K562 (cell line): Measurements from ENCODE around the gene PNCK. TPM values are rescaled to one million over a fixed set of nuclear protein-coding genes. Genes with fewer than 3 reads are reported as not detected.

Experiments
- ATAC-seq: fragments of 200-7000 bp; cut with Tn5 transposase; 3 replicates; pipeline ENCODE4 v1.9.1; 2020; ENCODE audit warnings: moderate library complexity
- BruUV-seq: library from RNA; stranded (reverse); fragments of 400-500 nt; replicated peaks from 2 replicates; lab custom pipeline; 2021; lab: Mats Ljungman, UMichigan
- CTCF ChIA-PET: fragments of 300-600 bp; formaldehyde crosslinking; extraction: SDS; loops from one replicate; lab custom pipeline; 2021; ENCODE audit warnings: low intra/inter-chr PET ratio; lab: Yijun Ruan, JAX
- POLR2A ChIA-PET: fragments of 300-600, 350-650 bp; sonication (Branson Sonifier 250); formaldehyde crosslinking; extraction: SDS; loops from one replicate; lab custom pipeline; 2021; ENCODE audit warnings: antibody characterized with exemption, inconsistent platforms; lab: Yijun Ruan, JAX
- DNase-seq, 4 experiments: peaks; one replicate each; pipeline versions ENCODE4 v3.0.0 to v3.0.0-alpha.2; 2011 to 2018; ENCODE audit warnings: low spot score in 3 of 4, mixed read lengths in 3 of 4; ENCODE audit errors: extremely low read depth in 1 of 4
- FAIRE-seq: peaks from 2 replicates; lab custom pipeline; 2011; peaks lifted over from hg19 to GRCh38; lab: Jason Lieb, UNC
- H2AFZ ChIP-seq: 2 replicates; pipeline ENCODE4 v1.6.0; 2011; ENCODE audit warnings: low read depth, low read length, control low read depth, inconsistent platforms
- H3K27ac ChIP-seq: fragments of 200-600 bp; 3 replicates; pipeline ENCODE4 v1.8.0; 2011; ENCODE audit warnings: low read depth, mild to moderate bottlenecking, control low read depth, inconsistent platforms, low read length, moderate library complexity, mixed read lengths; ENCODE audit errors: extremely low read depth
- H3K27me3 ChIP-seq, 2 experiments: fragments of 300-600 bp in 1 of 2; 2 replicates in 1 of 2; 3 replicates in 1 of 2; pipeline versions ENCODE4 v1.6.0 to v1.8.0; 2011; ENCODE audit warnings: inconsistent platforms in 2 of 2, low read length in 2 of 2, mild to moderate bottlenecking in 1 of 2, mixed read lengths in 1 of 2, moderate library complexity in 1 of 2; ENCODE audit not compliant: control insufficient read depth in 2 of 2, insufficient read depth in 2 of 2
- H3K36me3 ChIP-seq: fragments of 300-600 bp; 3 replicates; pipeline ENCODE4 v1.8.0; 2011; ENCODE audit warnings: mild to moderate bottlenecking, low read length, inconsistent platforms; ENCODE audit not compliant: control insufficient read depth, insufficient read depth
- H3K4me1 ChIP-seq, 2 experiments: fragments of 200-600 bp in 1 of 2; replicated peaks in 1 of 2; 2 replicates in 1 of 2; 3 replicates in 1 of 2; pipeline versions ENCODE4 v1.5.1 to v1.8.0; 2011; ENCODE audit warnings: inconsistent platforms in 2 of 2, low read length in 2 of 2, mild to moderate bottlenecking in 1 of 2, mixed read lengths in 1 of 2, moderate library complexity in 1 of 2; ENCODE audit not compliant: control insufficient read depth in 2 of 2, insufficient read depth in 2 of 2
- H3K4me2 ChIP-seq: 2 replicates; pipeline ENCODE4 v1.6.1; 2011; ENCODE audit warnings: low read length, control low read depth, inconsistent platforms, mixed read lengths; ENCODE audit not compliant: insufficient read depth
- H3K4me3 ChIP-seq: fragments of 200-600 bp; sonication (generic), shearing (Covaris generic); 2 replicates; pipeline ENCODE4 v1.5.1; 2016; ENCODE audit warnings: control low read depth, inconsistent platforms
- H3K79me2 ChIP-seq: fragments of 200-600 bp; 3 replicates; pipeline ENCODE4 v1.8.0; 2011; ENCODE audit warnings: low read length, inconsistent platforms; ENCODE audit not compliant: control insufficient read depth, insufficient read depth
- H3K9ac ChIP-seq, 2 experiments: 2 replicates each; pipeline versions ENCODE4 v1.6.0 to v1.6.1; 2011; ENCODE audit warnings: low read depth in 2 of 2, low read length in 2 of 2, control low read depth in 1 of 2, inconsistent platforms in 1 of 2, mild to moderate bottlenecking in 1 of 2, mixed read lengths in 1 of 2; ENCODE audit not compliant: insufficient read depth in 1 of 2
- H3K9me1 ChIP-seq: one replicate; pipeline ENCODE4 v1.6.0; 2011; ENCODE audit warnings: inconsistent platforms, mild to moderate bottlenecking, low read length, moderate library complexity; ENCODE audit not compliant: control insufficient read depth, insufficient read depth
- H3K9me3 ChIP-seq: replicated peaks from 2 replicates; pipeline ENCODE4 v1.5.1; 2011; ENCODE audit warnings: low read depth, low read length, inconsistent platforms; ENCODE audit not compliant: control insufficient read depth, insufficient read depth
- H4K20me1 ChIP-seq: replicated peaks from 2 replicates; pipeline ENCODE4 v1.6.1; 2011; ENCODE audit warnings: low read length, inconsistent platforms, mixed read lengths; ENCODE audit not compliant: control insufficient read depth, insufficient read depth
- CCNT2 ChIP-seq: IDR thresholded peaks from 2 replicates; pipeline ENCODE4 v1.6.1; 2011; ENCODE audit warnings: borderline replicate concordance, low read depth, mild to moderate bottlenecking, moderate library complexity, mixed read lengths, low read length; ENCODE audit not compliant: insufficient read length; ENCODE audit errors: extremely low read depth
- ESRRA ChIP-seq: fragments of 450-650 bp; IDR thresholded peaks from 2 replicates; pipeline ENCODE4 v1.6.1; 2014; ENCODE audit warnings: low read depth, mild to moderate bottlenecking, moderate library complexity, borderline replicate concordance
- HNRNPL ChIP-seq: fragments of 200-400 bp; formaldehyde crosslinking; IDR thresholded peaks from 2 replicates; pipeline ENCODE4 v1.6.1; 2017; ENCODE audit warnings: low read depth, mild to moderate bottlenecking, low read length
- MEF2A ChIP-seq: IDR thresholded peaks from 2 replicates; pipeline ENCODE4 v1.6.1; 2011; ENCODE audit warnings: low read depth, mild to moderate bottlenecking, low read length, moderate library complexity; ENCODE audit not compliant: control insufficient read depth
- MYBL2 ChIP-seq, 2 experiments: fragments of 450-650 bp in 1 of 2; sonication (generic) in 1 of 2; formaldehyde crosslinking in 1 of 2; IDR thresholded peaks; 2 replicates each; pipeline versions ENCODE4 v1.6.1 to v1.8.1; 2017 to 2022; ENCODE audit warnings: borderline replicate concordance in 1 of 2, inconsistent platforms in 1 of 2, low read depth in 1 of 2, mild to moderate bottlenecking in 1 of 2, missing genetic modification reagents in 1 of 2, moderate library complexity in 1 of 2
- NFIC ChIP-seq: fragments of 450-650 bp; IDR thresholded peaks from 2 replicates; pipeline ENCODE4 v1.6.1; 2017; ENCODE audit warnings: mild to moderate bottlenecking, inconsistent platforms
- NFYB ChIP-seq: IDR thresholded peaks from 2 replicates; pipeline ENCODE4 v1.6.1; 2011; ENCODE audit warnings: mild to moderate bottlenecking, moderate library complexity; ENCODE audit not compliant: insufficient read length; ENCODE audit errors: extremely low read depth
- POLR2AphosphoS5 ChIP-seq: IDR thresholded peaks from 2 replicates; pipeline ENCODE4 v1.6.1; 2011; ENCODE audit warnings: mild to moderate bottlenecking, low read depth, low read length, moderate library complexity; ENCODE audit not compliant: control insufficient read depth, insufficient read depth
- PTRF ChIP-seq: fragments of 450-650 bp; IDR thresholded peaks from 2 replicates; pipeline ENCODE4 v1.6.1; 2016; ENCODE audit warnings: mild to moderate bottlenecking, missing genetic modification characterization, missing compliant biosample characterization
- RB1 ChIP-seq: fragments of 450-650 bp; IDR thresholded peaks from 2 replicates; pipeline ENCODE4 v1.6.1; 2017; ENCODE audit warnings: low read depth, mild to moderate bottlenecking
- SAFB2 ChIP-seq: fragments of 200-400 bp; formaldehyde crosslinking; IDR thresholded peaks from 2 replicates; pipeline ENCODE4 v1.6.1; 2018; ENCODE audit warnings: borderline replicate concordance, low read length, low read depth, moderate library complexity; ENCODE audit not compliant: severe bottlenecking
- SETDB1 ChIP-seq: IDR thresholded peaks from one replicate; pipeline ENCODE4 v1.6.1; 2012; ENCODE audit warnings: low read length, control low read depth, inconsistent platforms
- SIN3B ChIP-seq: fragments of 450-650 bp; IDR thresholded peaks from 2 replicates; pipeline ENCODE4 v1.6.1; 2017; ENCODE audit warnings: low read depth, mild to moderate bottlenecking, moderate library complexity
- WHSC1 ChIP-seq: IDR thresholded peaks from one replicate; pipeline ENCODE4 v1.6.1; 2012; ENCODE audit warnings: low read length, control low read depth, inconsistent platforms
- ZBTB5 ChIP-seq: fragments of 450-650 bp; IDR thresholded peaks from 2 replicates; pipeline ENCODE4 v1.6.1; 2017; ENCODE audit warnings: antibody characterized with exemption
- ZKSCAN1 ChIP-seq: fragments of 150-350 bp; IDR thresholded peaks from 2 replicates; pipeline ENCODE4 v1.6.1; 2016; ENCODE audit warnings: low read depth, low read length
- ZNF140 ChIP-seq: fragments of 250-450 bp; sonication (Bioruptor Pico); IDR thresholded peaks from 2 replicates; pipeline ENCODE4 v1.8.0; 2021; ENCODE audit warnings: moderate library complexity, mild to moderate bottlenecking, inconsistent platforms
- ZNF23 ChIP-seq: fragments of 250-450 bp; sonication (Bioruptor Pico); IDR thresholded peaks from 2 replicates; pipeline ENCODE4 v1.4.0; 2020; ENCODE audit warnings: mild to moderate bottlenecking
- ZNF384 ChIP-seq: IDR thresholded peaks from 2 replicates; pipeline ENCODE4 v1.6.1; 2012; ENCODE audit warnings: low read depth, low read length, improper control_type of control experiment
- ZSCAN29 ChIP-seq: fragments of 450-650 bp; IDR thresholded peaks from 2 replicates; pipeline ENCODE4 v1.6.1; 2017
- WGBS: fragments of 100-300 bp; shearing (Covaris generic); methylation state at CpG from one replicate; pipeline ENCODE4 v1.1.6; 2016; ENCODE audit warnings: low coverage, mixed read lengths; ENCODE audit not compliant: insufficient coverage; ENCODE audit errors: missing lambda C conversion rate; 5-methylcytosine and 5-hydroxymethylcytosine counted together
- in situ Hi-C: fragments of 300-500 bp; cut with MboI; formaldehyde crosslinking; loops from 4 replicates; pipeline ENCODE4 v1.15.0; 2018; ENCODE audit warnings: inconsistent platforms, mixed read lengths
- intact Hi-C: fragments of 100-400 bp; cut with micrococcal nuclease; formaldehyde crosslinking; loops from 2 replicates; pipeline ENCODE4 v1.14.2; 2022
- polyA plus RNA-seq, 8 experiments: library from polyadenylated mRNA; depleted of rRNA in 4 of 8; stranded (reverse) in 5 of 8; unstranded in 3 of 8; fragments of >200 nt; fragmentation: Nextera tagmentation in 2 of 8; fragmentation: Illumina TruSeq in 1 of 8; extraction: Ambion mirVana in 2 of 8; extraction: Trizol in 1 of 8; gene quantifications; 2 replicates each; pipeline versions ENCODE4 v1.2.1 to v1.2.3, GENCODE V29; 2011 to 2014; ENCODE audit warnings: inconsistent platforms in 1 of 8, missing spikeins in 1 of 8
- total RNA-seq, 7 experiments: library from RNA; depleted of rRNA in 6 of 7; stranded (reverse); fragments of >200 nt in 6 of 7; fragmentation: Illumina TruSeq in 2 of 7; extraction: Trizol in 2 of 7; gene quantifications; 2 replicates each; pipeline versions ENCODE4 v1.2.1 to v1.2.3, GENCODE V29; 2011 to 2021; ENCODE audit warnings: low replicate concordance in 1 of 7

The PNCK gene
- total and polyA plus RNA-seq, 9 of the 15 experiments (the other 6 are each of a cell fraction or from before 2014, with no cell fraction given), result 0.13 to 7.5 (median 1.2) TPM; not detected in 1

GRCh38 chrX:153634832-153635231 is 38.8 kb downstream of the PNCK start (continued):
- TF ChIP-seq POLR2AphosphoS5 (no peak), CCNT2 (no peak)
- TF ChIP-seq, all 486 proteins: peak for 0

- no peak for TF ChIP-seq ZNF140 (CRISPR knock-in tag)
- no peak for TF ChIP-seq MEF2A
- TF ChIP-seq WHSC1, result no peak
- TF ChIP-seq ZNF384, result no peak
- TF ChIP-seq ZBTB5, result no peak
- TF ChIP-seq SETDB1, result no peak
- TF ChIP-seq HNRNPL, result no peak
- TF ChIP-seq ZNF23, result no peak
- TF ChIP-seq ZKSCAN1, result no peak
- no peak for TF ChIP-seq NFIC
- no peak for TF ChIP-seq SAFB2
- TF ChIP-seq ZSCAN29, result no peak
- no peak for TF ChIP-seq SIN3B
- TF ChIP-seq ESRRA, result no peak
- TF ChIP-seq RB1, result no peak
- TF ChIP-seq MYBL2 (IDR thresholded peaks at IDR 0.05; ENCODE audit: low read depth), result no peak
- TF ChIP-seq MYBL2 (CRISPR knock-in tag; IDR thresholded peaks at IDR 0.05; ENCODE audit: borderline replicate concordance), result no peak
- no peak for TF ChIP-seq PTRF
- TF ChIP-seq NFYB, result no peak
- TF ChIP-seq, all 486 proteins: peak for 0
- in situ Hi-C loops, result no loop called here
- Histone ChIP-seq H2AFZ (no peak overlapping the region), H3K27me3 (peaks cover 11 to 77% of the 10 kb centered on the region in 2 experiments; a peak in 4 of 5 replicates), H3K27ac (no peak overlapping the region), H3K9me3 (no peaks in the 10 kb centered on the region), H3K4me1 (peaks cover 0 to 18% of the 10 kb centered on the region in 2 experiments; a peak in 1 of 5 replicates), H4K20me1 (no peaks in the 10 kb centered on the region), H3K9me1 (no peaks in the 10 kb centered on the region), H3K4me2 (no peak overlapping the region), H3K36me3 (no peaks in the 10 kb centered on the region), H3K9ac (no peak overlapping the region), H3K4me3 (no peak overlapping the region), H3K79me2 (no peaks in the 10 kb centered on the region)
- intact Hi-C loops, result no loop called here
- no peak for DNase-seq
- WGBS, result 11% methylated on average over 8 of the region's 9 CpGs
- BruUV-seq, result no TSS peak
- ChIA-PET POLR2A (no interaction called here), CTCF (no interaction called here)
- ATAC-seq, result no peak
- no peak for FAIRE-seq
Observed at GRCh38 chrX:153634236-153634635, 39.4 kb downstream of the PNCK start.
